ENCODE results near the gene HES3.

HES3 gene

DNA sequence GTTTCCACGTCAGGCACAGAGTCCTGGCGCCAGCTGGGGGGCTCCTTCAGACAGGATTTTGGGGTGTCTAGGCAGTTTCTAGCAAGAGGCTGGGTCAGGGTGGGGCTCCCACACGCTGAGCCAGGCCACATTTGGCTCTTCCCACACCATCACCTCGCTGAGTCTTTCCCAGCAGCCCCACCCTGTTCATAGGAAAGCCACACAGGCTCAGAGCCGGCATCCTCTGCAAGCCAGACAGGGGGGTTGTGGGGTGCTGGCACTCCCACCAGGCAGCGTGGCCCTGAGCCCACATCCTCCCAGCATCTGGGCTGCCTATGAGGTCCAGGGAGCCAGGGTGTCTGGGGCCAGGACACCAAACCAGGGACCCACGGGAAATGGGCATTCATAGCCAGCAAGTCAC lies 19.7 kb downstream of the HES3 start:
- H3K4me3 ChIP-seq (ENCODE audit: insufficient read depth, low read length, poor library complexity, severe bottlenecking): no peak overlapping the region
- no peaks in the 10 kb centered on the region for H4K20me1 ChIP-seq (ENCODE audit: low read depth, low read length)
- H3K9me2 ChIP-seq (replicated peaks; ENCODE audit: insufficient read depth, low read length): no peaks in the 10 kb centered on the region
- H3K9ac ChIP-seq (ENCODE audit: low read length): no peak overlapping the region
- no peaks in the 10 kb centered on the region for H3F3A ChIP-seq (ENCODE audit: insufficient read depth)
- TF ChIP-seq, protein P1, sequence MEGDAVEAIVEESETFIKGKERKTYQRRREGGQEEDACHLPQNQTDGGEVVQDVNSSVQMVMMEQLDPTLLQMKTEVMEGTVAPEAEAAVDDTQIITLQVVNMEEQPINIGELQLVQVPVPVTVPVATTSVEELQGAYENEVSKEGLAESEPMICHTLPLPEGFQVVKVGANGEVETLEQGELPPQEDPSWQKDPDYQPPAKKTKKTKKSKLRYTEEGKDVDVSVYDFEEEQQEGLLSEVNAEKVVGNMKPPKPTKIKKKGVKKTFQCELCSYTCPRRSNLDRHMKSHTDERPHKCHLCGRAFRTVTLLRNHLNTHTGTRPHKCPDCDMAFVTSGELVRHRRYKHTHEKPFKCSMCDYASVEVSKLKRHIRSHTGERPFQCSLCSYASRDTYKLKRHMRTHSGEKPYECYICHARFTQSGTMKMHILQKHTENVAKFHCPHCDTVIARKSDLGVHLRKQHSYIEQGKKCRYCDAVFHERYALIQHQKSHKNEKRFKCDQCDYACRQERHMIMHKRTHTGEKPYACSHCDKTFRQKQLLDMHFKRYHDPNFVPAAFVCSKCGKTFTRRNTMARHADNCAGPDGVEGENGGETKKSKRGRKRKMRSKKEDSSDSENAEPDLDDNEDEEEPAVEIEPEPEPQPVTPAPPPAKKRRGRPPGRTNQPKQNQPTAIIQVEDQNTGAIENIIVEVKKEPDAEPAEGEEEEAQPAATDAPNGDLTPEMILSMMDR (IDR thresholded peaks at IDR 0.05; ENCODE audit: insufficient read depth, low read length, poor library complexity, severe bottlenecking): no peak
- no peak for TF ChIP-seq EZH2phosphoT487 (conservative IDR thresholded peaks at IDR 0.05; ENCODE audit: low read length)
- H3K9me3 ChIP-seq (ENCODE audit: insufficient read depth, low read length): no peaks in the 10 kb centered on the region
- H3K27ac ChIP-seq (ENCODE audit: low read depth, low read length): no peak overlapping the region
- H3K27me3 ChIP-seq (ENCODE audit: low read length): no peaks in the 10 kb centered on the region
- no peaks in the 10 kb centered on the region for H3K36me3 ChIP-seq (ENCODE audit: low read length)
- no peak overlapping the region for H3K4me2 ChIP-seq (ENCODE audit: low read depth, low read length, poor library complexity, severe bottlenecking)
- H2AFZ ChIP-seq (ENCODE audit: low read depth, low read length, severe bottlenecking): no peak overlapping the region
- no peaks in the 10 kb centered on the region for H3K79me2 ChIP-seq (ENCODE audit: insufficient read depth, low read length)

DNA sequence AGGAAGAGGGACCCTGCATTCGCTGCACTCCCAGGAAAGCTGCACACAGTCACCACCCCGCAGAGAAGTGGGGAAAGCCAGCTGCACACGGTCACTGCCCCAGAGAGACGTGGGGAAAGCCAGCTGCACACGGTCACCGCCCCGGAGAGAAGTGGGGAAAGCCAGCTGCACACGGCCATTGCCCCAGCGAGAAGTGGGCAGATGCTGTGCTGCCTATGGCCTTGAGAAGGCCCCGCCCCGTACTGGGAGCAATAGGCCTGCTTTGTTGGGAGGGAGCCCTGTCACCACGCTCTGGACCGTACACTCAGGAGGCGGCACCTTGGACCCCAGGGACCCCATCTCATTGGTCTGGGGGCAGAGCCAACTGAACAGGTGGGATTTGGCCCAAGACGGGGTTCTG lies 21.2 kb downstream of the HES3 start:
- Histone ChIP-seq H3K36me3 (ENCODE audit: low read length) (no peaks in the 10 kb centered on the region), H3K27me3 (ENCODE audit: low read length) (no peaks in the 10 kb centered on the region), H3K9me3 (ENCODE audit: insufficient read depth, low read length) (no peaks in the 10 kb centered on the region), H3K4me2 (ENCODE audit: low read depth, low read length, poor library complexity, severe bottlenecking) (no peak overlapping the region), H3K9me2 (replicated peaks; ENCODE audit: insufficient read depth, low read length) (no peaks in the 10 kb centered on the region), H3F3A (ENCODE audit: insufficient read depth) (no peaks in the 10 kb centered on the region), H3K9ac (ENCODE audit: low read length) (no peak overlapping the region), H2AFZ (ENCODE audit: low read depth, low read length, severe bottlenecking) (no peak overlapping the region), H4K20me1 (ENCODE audit: low read depth, low read length) (no peaks in the 10 kb centered on the region), H3K79me2 (ENCODE audit: insufficient read depth, low read length) (no peaks in the 10 kb centered on the region), H3K27ac (ENCODE audit: low read depth, low read length) (no peak overlapping the region), H3K4me3 (ENCODE audit: insufficient read depth, low read length, poor library complexity, severe bottlenecking) (no peak overlapping the region)
- no peak for TF ChIP-seq EZH2phosphoT487 (conservative IDR thresholded peaks at IDR 0.05; ENCODE audit: low read length)
- TF ChIP-seq, protein P1 (IDR thresholded peaks at IDR 0.05; ENCODE audit: insufficient read depth, low read length, poor library complexity, severe bottlenecking): no peak

DNA sequence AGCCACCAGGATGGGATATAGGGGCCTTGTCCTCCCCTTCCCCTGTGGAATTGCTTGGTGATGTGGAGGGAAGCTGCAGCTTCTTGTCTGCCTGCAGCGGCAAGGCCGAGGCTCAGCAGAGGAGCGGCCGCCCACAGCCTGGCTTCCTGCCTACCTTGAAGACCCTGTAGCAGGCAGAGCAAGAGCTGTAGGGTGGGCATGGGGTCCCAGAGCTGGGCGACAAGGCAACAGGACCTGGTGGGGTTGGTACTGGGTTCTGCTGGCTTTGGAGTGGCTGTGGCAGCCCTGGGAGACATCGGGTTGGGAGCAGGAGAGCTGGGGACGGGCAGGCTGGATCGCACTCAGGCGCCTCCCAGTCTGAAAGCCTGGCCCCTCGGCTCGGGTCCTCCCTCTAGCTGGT lies 22.7 kb downstream of the HES3 start:
- H3K27ac ChIP-seq (ENCODE audit: low read depth, low read length): no peak overlapping the region
- no peaks in the 10 kb centered on the region for H3F3A ChIP-seq (ENCODE audit: insufficient read depth)
- no peaks in the 10 kb centered on the region for H3K27me3 ChIP-seq (ENCODE audit: low read length)
- H3K9me3 ChIP-seq (ENCODE audit: insufficient read depth, low read length): no peaks in the 10 kb centered on the region
- no peak overlapping the region for H3K4me3 ChIP-seq (ENCODE audit: insufficient read depth, low read length, poor library complexity, severe bottlenecking)
- H3K79me2 ChIP-seq (ENCODE audit: insufficient read depth, low read length): no peaks in the 10 kb centered on the region
- no peaks in the 10 kb centered on the region for H3K9me2 ChIP-seq (replicated peaks; ENCODE audit: insufficient read depth, low read length)
- no peak overlapping the region for H2AFZ ChIP-seq (ENCODE audit: low read depth, low read length, severe bottlenecking)
- TF ChIP-seq, protein P1 (IDR thresholded peaks at IDR 0.05; ENCODE audit: insufficient read depth, low read length, poor library complexity, severe bottlenecking): no peak
- H3K4me2 ChIP-seq (ENCODE audit: low read depth, low read length, poor library complexity, severe bottlenecking): no peak overlapping the region
- H3K9ac ChIP-seq (ENCODE audit: low read length): no peak overlapping the region
- no peaks in the 10 kb centered on the region for H4K20me1 ChIP-seq (ENCODE audit: low read depth, low read length)
- H3K36me3 ChIP-seq (ENCODE audit: low read length): no peaks in the 10 kb centered on the region
